HL-60/S4 treated with phorbol 12-myristate 13-acetate at 8.2 ng/mL for 4 days and 3 days (cell line): Measurements from ENCODE around the gene KCNQ1OT1.

ENCODE experiments used
- in situ Hi-C: fragments of 300-500 bp; cut with MboI; formaldehyde crosslinking; loops from 2 replicates; pipeline ENCODE4 v1.15.0; 2022; ENCODE audit warnings: low sequenced_read_pairs

The KCNQ1OT1 gene

GRCh38 chr11:2612884-2613571, 86.8 kb downstream of the KCNQ1OT1 start:
- in situ Hi-C loops, result no loop called here

GRCh38 chr11:2609345-2609744, 90.4 kb downstream of the KCNQ1OT1 start:
- in situ Hi-C loops, result no loop called here

- in situ Hi-C loops, result no loop called here
Measured at GRCh38 chr11:2599561-2600189, 100.1 kb downstream of the KCNQ1OT1 start.

- in situ Hi-C loops, result no loop called here
Measured at GRCh38 chr11:2595204-2595603, 104.6 kb downstream of the KCNQ1OT1 start.

GRCh38 chr11:2594267-2594666, 105.5 kb downstream of the KCNQ1OT1 start:
- in situ Hi-C loops, result no loop called here

- in situ Hi-C loops, result no loop called here
Measured at GRCh38 chr11:2593393-2593950, 106.3 kb downstream of the KCNQ1OT1 start.

GRCh38 chr11:2592559-2593392, 107.0 kb downstream of the KCNQ1OT1 start:
- in situ Hi-C loops, result no loop called here

GRCh38 chr11:2591805-2592204, 108.0 kb downstream of the KCNQ1OT1 start:
- in situ Hi-C loops, result no loop called here

- in situ Hi-C loops, result no loop called here
Measured at GRCh38 chr11:2590965-2591754, 108.6 kb downstream of the KCNQ1OT1 start.

- in situ Hi-C loops, result no loop called here
Measured at GRCh38 chr11:2590131-2590964, 109.4 kb downstream of the KCNQ1OT1 start.

GRCh38 chr11:2589538-2589934, 110.3 kb downstream of the KCNQ1OT1 start:
- in situ Hi-C loops, result no loop called here

GRCh38 chr11:2588809-2589537, 110.8 kb downstream of the KCNQ1OT1 start:
- in situ Hi-C loops, result no loop called here

GRCh38 chr11:2587976-2588748, 111.6 kb downstream of the KCNQ1OT1 start:
- in situ Hi-C loops, result no loop called here

- in situ Hi-C loops, result no loop called here
Measured at GRCh38 chr11:2587132-2587930, 112.5 kb downstream of the KCNQ1OT1 start.

GRCh38 chr11:2586793-2587131, 113.0 kb downstream of the KCNQ1OT1 start:
- in situ Hi-C loops, result no loop called here

GRCh38 chr11:2586087-2586792, 113.6 kb downstream of the KCNQ1OT1 start:
- in situ Hi-C loops, result no loop called here

- in situ Hi-C loops, result no loop called here
Measured at GRCh38 chr11:2585566-2586086, 114.2 kb downstream of the KCNQ1OT1 start.
